GM21390 (cell line): ENCODE measurements around the gene TRIM3.

ENCODE experiments used
- ATAC-seq: cut with Tn5 transposase; IDR thresholded peaks from one replicate; pipeline ENCODE4 v1.9.1; 2021; ENCODE audit not compliant: unreplicated experiment

TRIM3 gene

GRCh38 chr11:6481012-6481923 lies 7.5 kb upstream of the TRIM3 start, which contains the start of the genes ARFIP2 and TIMM10B:
Gene ARFIP2, minus strand, starts transcription at chr11:6481331. Its CDS starts 910 bp downstream, at chr11:6480421.
Gene TIMM10B, plus strand, starts transcription at chr11:6481501. Its CDS starts 16 bp downstream, at chr11:6481517.
- ATAC-seq, result peak; percentile 99

- no peak for ATAC-seq
Observed at GRCh38 chr11:6480299-6480914, 6.7 kb upstream of the TRIM3 start.

- ATAC-seq, result no peak
Observed at GRCh38 chr11:6476571-6476970, 2.8 kb upstream of the TRIM3 start.

- no peak for ATAC-seq
Observed at GRCh38 chr11:6475936-6476335, 2.2 kb upstream of the TRIM3 start.

GRCh38 chr11:6474806-6475500 lies 1.2 kb upstream of the TRIM3 start:
- ATAC-seq, result no peak

- peak; percentile 1 for ATAC-seq
Observed at GRCh38 chr11:6474413-6474792, 662 bp upstream of the TRIM3 start.

- no peak for ATAC-seq
Observed at GRCh38 chr11:6472934-6473333, 807 bp downstream of the TRIM3 start.

- no peak for ATAC-seq
Observed at GRCh38 chr11:6469599-6469998, 4.1 kb downstream of the TRIM3 start.

- ATAC-seq, result peak; percentile 81
Observed at GRCh38 chr11:6468712-6469495, 4.8 kb downstream of the TRIM3 start.

- ATAC-seq, result no peak
Observed at GRCh38 chr11:6459099-6459450, 14.7 kb downstream of the TRIM3 start.

- no peak for ATAC-seq
Observed at GRCh38 chr11:6458352-6459098, 15.2 kb downstream of the TRIM3 start.

- ATAC-seq, result no peak
Observed at GRCh38 chr11:6457581-6458320, 16.0 kb downstream of the TRIM3 start.

- no peak for ATAC-seq
Observed at GRCh38 chr11:6456361-6457073, 17.2 kb downstream of the TRIM3 start.

GRCh38 chr11:6455070-6455469 lies 18.7 kb downstream of the TRIM3 start:
- no peak for ATAC-seq

GRCh38 chr11:6453152-6453551 lies 20.6 kb downstream of the TRIM3 start:
- ATAC-seq, result no peak

GRCh38 chr11:6452219-6452618 lies 21.5 kb downstream of the TRIM3 start:
- no peak for ATAC-seq

GRCh38 chr11:6448574-6448973 lies 25.2 kb downstream of the TRIM3 start:
- ATAC-seq, result no peak

GRCh38 chr11:6443269-6444003 lies 30.3 kb downstream of the TRIM3 start:
- ATAC-seq, result peak; percentile 88
